HCT116 (cell line): Measurements from ENCODE around the gene SLAMF8. TPM values are rescaled to one million over a fixed set of nuclear protein-coding genes. Genes with fewer than 3 reads are reported as not detected.

ENCODE experiments used
- ATAC-seq: fragments of 200-7000 bp; cut with Tn5 transposase; 2 replicates; pipeline ENCODE4 v1.9.1; 2020; ENCODE audit warnings: mild to moderate bottlenecking, moderate library complexity
- BruUV-seq: library from RNA; stranded (reverse); fragments of 400-500 nt; replicated peaks from 2 replicates; lab custom pipeline; 2021; lab: Mats Ljungman, UMichigan
- CTCF ChIA-PET: fragments of 300-600 bp; sonication (Branson Sonifier 250); formaldehyde crosslinking; loops from one replicate; lab custom pipeline; 2021; ENCODE audit warnings: antibody characterized with exemption; lab: Charles Lee
- POLR2A ChIA-PET: fragments of 300-600, 350-600 bp; sonication (Branson Sonifier 250); formaldehyde crosslinking; loops from one replicate; lab custom pipeline; 2021; ENCODE audit warnings: antibody characterized with exemption; lab: Charles Lee
- RAD21 ChIA-PET, 2 experiments: fragments of 300-600 bp; sonication (Branson Sonifier 250); formaldehyde crosslinking; loops; one replicate each; lab custom pipeline; 2023; ENCODE audit warnings: low total read pairs in 2 of 2; ENCODE audit not compliant: uncharacterized antibody in 2 of 2, unreplicated experiment in 2 of 2, low non-redundant PET in 1 of 2; lab: Charles Lee
- DNase-seq: peaks from one replicate; pipeline ENCODE4 v3.0.0-alpha.2; 2010; ENCODE audit warnings: low read depth, low spot score
- H2AFZ ChIP-seq: fragments of 200-600 bp; shearing (Covaris generic), sonication (generic); 2 replicates; pipeline ENCODE4 v1.6.1; 2017; ENCODE audit warnings: low read depth, mixed run types, mixed read lengths, antibody characterized with exemption, low read length; ENCODE audit not compliant: poor library complexity, severe bottlenecking
- H3K27ac ChIP-seq: 2 replicates; pipeline ENCODE4 v1.5.1; 2012; ENCODE audit warnings: low read depth, low read length
- H3K27me3 ChIP-seq: fragments of 200-600 bp; sonication (generic); 2 replicates; pipeline ENCODE4 v1.6.1; 2016; ENCODE audit warnings: mixed run types, low read length, mixed read lengths; ENCODE audit not compliant: insufficient read depth
- H3K36me3 ChIP-seq, 2 experiments: fragments of 200-500 bp in 1 of 2; fragments of 200-600 bp in 1 of 2; sonication (Bioruptor generic) in 1 of 2; sonication (generic) in 1 of 2; 2 replicates each; pipeline versions ENCODE4 v1.5.1 to v1.6.1; 2014 to 2016; ENCODE audit warnings: low read length in 2 of 2, inconsistent platforms in 1 of 2, mixed read lengths in 1 of 2, mixed run types in 1 of 2; ENCODE audit not compliant: insufficient read depth in 2 of 2, control insufficient read depth in 1 of 2
- H3K4me1 ChIP-seq, 2 experiments: fragments of 200-600 bp in 1 of 2; sonication (generic) in 1 of 2; 2 replicates each; pipeline versions ENCODE4 v1.5.1 to v1.6.1; 2012 to 2017; ENCODE audit warnings: low read length in 2 of 2, inconsistent platforms in 1 of 2, mild to moderate bottlenecking in 1 of 2, mixed read lengths in 1 of 2, mixed run types in 1 of 2, moderate library complexity in 1 of 2; ENCODE audit not compliant: insufficient read depth in 2 of 2, control insufficient read depth in 1 of 2
- H3K4me2 ChIP-seq: fragments of 200-600 bp; sonication (generic); 2 replicates; pipeline ENCODE4 v1.6.1; 2017; ENCODE audit warnings: mixed run types, low read length, mixed read lengths
- H3K4me3 ChIP-seq, 2 experiments: fragments of 200-600 bp in 1 of 2; sonication (generic) in 1 of 2; replicated peaks in 1 of 2; 2 replicates each; pipeline ENCODE4 v1.5.1; 2011 to 2016; ENCODE audit warnings: low read length in 2 of 2, control low read depth in 1 of 2, low read depth in 1 of 2, mild to moderate bottlenecking in 1 of 2, mixed read lengths in 1 of 2, mixed run types in 1 of 2
- H3K79me2 ChIP-seq: fragments of 200-600 bp; sonication (generic); 2 replicates; pipeline ENCODE4 v1.6.1; 2017; ENCODE audit warnings: mild to moderate bottlenecking, mixed run types, low read length, moderate library complexity, mixed read lengths; ENCODE audit not compliant: insufficient read depth
- H3K9ac ChIP-seq: fragments of 200-600 bp; sonication (generic); 2 replicates; pipeline ENCODE4 v1.6.1; 2016; ENCODE audit warnings: low read length, mixed read lengths
- H3K9me2 ChIP-seq: fragments of 200-600 bp; sonication (generic), shearing (Covaris generic); 2 replicates; pipeline ENCODE4 v1.6.1; 2017; ENCODE audit warnings: mixed run types, mild to moderate bottlenecking, moderate library complexity; ENCODE audit not compliant: insufficient read depth
- H3K9me3 ChIP-seq, 2 experiments: fragments of 200-500 bp in 1 of 2; fragments of 200-600 bp in 1 of 2; sonication (Bioruptor generic) in 1 of 2; sonication (generic) in 1 of 2; 2 replicates each; pipeline ENCODE4 v1.6.1; 2014 to 2017; ENCODE audit warnings: low read length in 2 of 2, mixed read lengths in 2 of 2, inconsistent platforms in 1 of 2, low read depth in 1 of 2, mild to moderate bottlenecking in 1 of 2, mixed run types in 1 of 2, moderate library complexity in 1 of 2; ENCODE audit not compliant: control insufficient read depth in 1 of 2, insufficient read depth in 1 of 2
- H4K20me1 ChIP-seq: fragments of 200-600 bp; sonication (generic), shearing (Covaris generic); 2 replicates; pipeline ENCODE4 v1.6.1; 2017; ENCODE audit warnings: mixed run types, mild to moderate bottlenecking, moderate library complexity; ENCODE audit not compliant: insufficient read depth
- CBX3 ChIP-seq: IDR thresholded peaks from 2 replicates; pipeline ENCODE4 v1.6.1; 2012; ENCODE audit warnings: low read depth
- CEBPB ChIP-seq: IDR thresholded peaks from 2 replicates; pipeline ENCODE4 v1.6.1; 2012; ENCODE audit warnings: low read depth
- FOSL1 ChIP-seq: IDR thresholded peaks from 2 replicates; pipeline ENCODE4 v1.6.1; 2012; ENCODE audit warnings: low read depth
- SP1 ChIP-seq: IDR thresholded peaks from 2 replicates; pipeline ENCODE4 v1.6.1; 2012; ENCODE audit warnings: low read depth
- SRF ChIP-seq: IDR thresholded peaks from 2 replicates; pipeline ENCODE4 v1.6.1; 2012; ENCODE audit warnings: low read depth
- ZFX ChIP-seq: fragments of 450-650 bp; IDR thresholded peaks from 2 replicates; pipeline ENCODE4 v1.6.1; 2017
- ZNF274 ChIP-seq: fragments of 200-500 bp; sonication (Bioruptor generic); IDR thresholded peaks from 2 replicates; pipeline ENCODE4 v1.6.1; 2014; ENCODE audit warnings: mild to moderate bottlenecking, low read depth, low read length, inconsistent platforms
- intact Hi-C: fragments of 100-400 bp; cut with micrococcal nuclease; formaldehyde crosslinking; loops from 2 replicates; pipeline ENCODE4 v1.10.0; 2022
- total RNA-seq: library from RNA; stranded (reverse); gene quantifications from one replicate; pipeline ENCODE4 v1.2.1, GENCODE V29; 2021; ENCODE audit not compliant: unreplicated experiment
- TF ChIP-seq, protein P1 (sequence below), 3 experiments: fragments of 200-600 bp in 1 of 3; sonication (generic) in 1 of 3; IDR thresholded peaks in 2 of 3; conservative IDR thresholded peaks in 1 of 3; 2 replicates each; pipeline ENCODE4 v1.5.1; 2012 to 2017; ENCODE audit warnings: low read depth in 2 of 3, low read length in 2 of 3, antibody characterized with exemption in 1 of 3, borderline replicate concordance in 1 of 3, control low read depth in 1 of 3, mild to moderate bottlenecking in 1 of 3, mixed read lengths in 1 of 3, mixed run types in 1 of 3, moderate library complexity in 1 of 3; ENCODE audit not compliant: insufficient read depth in 1 of 3
- TF ChIP-seq, protein P2 (sequence below): IDR thresholded peaks from 2 replicates; pipeline ENCODE4 v1.6.1; 2011; ENCODE audit warnings: mild to moderate bottlenecking, low read length, moderate library complexity; ENCODE audit not compliant: insufficient replicate concordance; ENCODE audit errors: extremely low read depth

SLAMF8 gene
- total RNA-seq, 1 experiment from 2014 or later, result not detected

DNA sequence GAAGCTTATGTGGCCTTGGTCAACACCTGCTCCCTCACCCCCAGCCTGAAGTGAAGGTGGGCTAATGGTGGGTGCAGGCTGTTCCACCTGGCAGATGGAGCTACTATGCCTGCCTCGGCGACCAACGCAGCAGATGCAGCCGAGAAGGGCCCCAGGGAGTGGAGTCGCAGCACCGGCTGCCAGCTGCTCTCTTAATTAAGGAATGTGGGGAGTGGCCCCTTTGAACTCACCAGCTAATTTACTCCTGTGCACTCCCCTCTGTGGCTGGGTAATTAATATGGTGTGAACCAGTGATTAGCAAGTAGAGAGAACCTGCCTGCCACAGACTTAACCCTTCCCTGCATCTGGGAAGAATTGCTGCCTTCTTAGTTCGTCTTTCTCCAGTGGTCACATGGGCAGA is 3.3 kb upstream of the SLAMF8 start:
- DNase-seq (no peak), ATAC-seq (no peak)
- Histone ChIP-seq H4K20me1 (no peaks in the 10 kb centered on the region), H3K9me3 (no peaks in the 10 kb centered on the region), H3K9ac (no peak overlapping the region), H3K27ac (no peak overlapping the region), H3K4me2 (no peak overlapping the region), H3K79me2 (no peaks in the 10 kb centered on the region), H3K4me3 (no peak overlapping the region), H2AFZ (no peak overlapping the region), H3K36me3 (no peaks in the 10 kb centered on the region), H3K27me3 (peaks cover 21% of the 10 kb centered on the region; the same call in 1 of the 2 replicates), H3K9me2 (no peaks in the 10 kb centered on the region)
- intact Hi-C loops, result no loop called here
- CTCF ChIA-PET, result no interaction called here
- RAD21 ChIA-PET, result no interaction called here
- TF ChIP-seq ZNF274, result no peak
- TF ChIP-seq, protein P1, sequence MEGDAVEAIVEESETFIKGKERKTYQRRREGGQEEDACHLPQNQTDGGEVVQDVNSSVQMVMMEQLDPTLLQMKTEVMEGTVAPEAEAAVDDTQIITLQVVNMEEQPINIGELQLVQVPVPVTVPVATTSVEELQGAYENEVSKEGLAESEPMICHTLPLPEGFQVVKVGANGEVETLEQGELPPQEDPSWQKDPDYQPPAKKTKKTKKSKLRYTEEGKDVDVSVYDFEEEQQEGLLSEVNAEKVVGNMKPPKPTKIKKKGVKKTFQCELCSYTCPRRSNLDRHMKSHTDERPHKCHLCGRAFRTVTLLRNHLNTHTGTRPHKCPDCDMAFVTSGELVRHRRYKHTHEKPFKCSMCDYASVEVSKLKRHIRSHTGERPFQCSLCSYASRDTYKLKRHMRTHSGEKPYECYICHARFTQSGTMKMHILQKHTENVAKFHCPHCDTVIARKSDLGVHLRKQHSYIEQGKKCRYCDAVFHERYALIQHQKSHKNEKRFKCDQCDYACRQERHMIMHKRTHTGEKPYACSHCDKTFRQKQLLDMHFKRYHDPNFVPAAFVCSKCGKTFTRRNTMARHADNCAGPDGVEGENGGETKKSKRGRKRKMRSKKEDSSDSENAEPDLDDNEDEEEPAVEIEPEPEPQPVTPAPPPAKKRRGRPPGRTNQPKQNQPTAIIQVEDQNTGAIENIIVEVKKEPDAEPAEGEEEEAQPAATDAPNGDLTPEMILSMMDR (IDR thresholded peaks at IDR 0.05 in 2 of 3, conservative IDR thresholded peaks at IDR 0.05 in 1 of 3; ENCODE audit: borderline replicate concordance in 1 of 3, insufficient read depth in 1 of 3, low read depth in 2 of 3, low read length in 2 of 3), result no peak
- TF ChIP-seq SRF, result no peak
- no peak for TF ChIP-seq ZFX
- TF ChIP-seq CBX3, result no peak
- TF ChIP-seq SP1, result no peak
- TF ChIP-seq CEBPB, result no peak
- no peak for TF ChIP-seq FOSL1
- TF ChIP-seq, all 23 proteins: peak for 0
- no TSS peak for BruUV-seq
- no peaks in the 10 kb centered on the region for H3K4me1 ChIP-seq
- POLR2A ChIA-PET, result no interaction called here

DNA sequence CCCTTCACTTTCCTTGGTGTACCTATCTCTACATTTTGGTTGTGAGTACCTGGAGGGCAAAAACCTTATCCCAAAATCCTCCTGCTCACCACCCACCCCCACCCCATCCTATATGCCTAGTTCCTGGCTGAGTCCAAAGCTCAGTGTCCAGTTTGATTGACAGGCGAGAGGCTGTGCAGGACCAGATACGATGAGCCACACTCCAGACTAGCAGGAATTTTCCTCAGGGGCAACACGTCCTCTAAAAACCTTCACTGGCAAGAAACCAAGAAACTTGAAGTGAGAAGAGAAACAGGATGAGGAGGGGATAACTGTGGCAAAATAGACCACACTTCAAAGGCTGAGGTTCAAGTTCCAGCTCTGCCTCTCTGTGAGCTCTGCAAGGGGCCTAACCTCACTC is 1.1 kb upstream of the SLAMF8 start:
- H3K9me2 ChIP-seq, result no peaks in the 10 kb centered on the region
- CTCF ChIA-PET, result no interaction called here
- H3K36me3 ChIP-seq, result no peaks in the 10 kb centered on the region
- no peak overlapping the region for H3K9ac ChIP-seq
- H3K79me2 ChIP-seq, result no peaks in the 10 kb centered on the region
- TF ChIP-seq, protein P2, sequence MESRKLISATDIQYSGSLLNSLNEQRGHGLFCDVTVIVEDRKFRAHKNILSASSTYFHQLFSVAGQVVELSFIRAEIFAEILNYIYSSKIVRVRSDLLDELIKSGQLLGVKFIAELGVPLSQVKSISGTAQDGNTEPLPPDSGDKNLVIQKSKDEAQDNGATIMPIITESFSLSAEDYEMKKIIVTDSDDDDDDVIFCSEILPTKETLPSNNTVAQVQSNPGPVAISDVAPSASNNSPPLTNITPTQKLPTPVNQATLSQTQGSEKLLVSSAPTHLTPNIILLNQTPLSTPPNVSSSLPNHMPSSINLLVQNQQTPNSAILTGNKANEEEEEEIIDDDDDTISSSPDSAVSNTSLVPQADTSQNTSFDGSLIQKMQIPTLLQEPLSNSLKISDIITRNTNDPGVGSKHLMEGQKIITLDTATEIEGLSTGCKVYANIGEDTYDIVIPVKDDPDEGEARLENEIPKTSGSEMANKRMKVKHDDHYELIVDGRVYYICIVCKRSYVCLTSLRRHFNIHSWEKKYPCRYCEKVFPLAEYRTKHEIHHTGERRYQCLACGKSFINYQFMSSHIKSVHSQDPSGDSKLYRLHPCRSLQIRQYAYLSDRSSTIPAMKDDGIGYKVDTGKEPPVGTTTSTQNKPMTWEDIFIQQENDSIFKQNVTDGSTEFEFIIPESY, result no peak
- intact Hi-C loops, result no loop called here
- ATAC-seq (no peak), DNase-seq (no peak)
- H3K4me3 ChIP-seq, result no peak overlapping the region
- no peaks in the 10 kb centered on the region for H3K9me3 ChIP-seq
- POLR2A ChIA-PET, result no interaction called here
- no peaks in the 10 kb centered on the region for H4K20me1 ChIP-seq
- no peak overlapping the region for H3K4me2 ChIP-seq
- no TSS peak for BruUV-seq
- peaks cover 21% of the 10 kb centered on the region; the same call in 1 of the 2 replicates for H3K27me3 ChIP-seq
- peaks cover 0 to 7% of the 10 kb centered on the region in 2 experiments; a peak in 1 of 4 replicates for H3K4me1 ChIP-seq
- H2AFZ ChIP-seq, result no peak overlapping the region
- RAD21 ChIA-PET, result interaction anchor here in 1 of 2 experiments (0.8 kb wide), 1 partner anchor 11 kb away, joined by 6 read pairs; no protein-coding TSS in a partner anchor
- no peak overlapping the region for H3K27ac ChIP-seq
